Lower lobe of right lung (tissue), 2 donors: ENCODE results near the gene WDFY4. TPM values are rescaled to one million over a fixed set of nuclear protein-coding genes. Genes with fewer than 3 reads are reported as not detected.

ENCODE experiments used
- ATAC-seq, 2 donors: fragments of 200-7000 bp; cut with Tn5 transposase; one replicate each; pipeline ENCODE4 v1.9.1; 2020 to 2022; ENCODE audit warnings: mild to moderate bottlenecking in 2 of 2, moderate library complexity in 2 of 2
- DNase-seq: peaks from one replicate; pipeline ENCODE4 v3.0.0-alpha.2; 2020
- H3K27ac ChIP-seq: fragments of 200-600 bp; one replicate; pipeline ENCODE4 v1.8.0; 2022
- H3K27me3 ChIP-seq: fragments of 200-600 bp; one replicate; pipeline ENCODE4 v1.8.0; 2022; ENCODE audit warnings: low read depth
- H3K36me3 ChIP-seq: fragments of 200-600 bp; one replicate; pipeline ENCODE4 v1.8.0; 2022; ENCODE audit warnings: mild to moderate bottlenecking
- H3K4me1 ChIP-seq: fragments of 200-600 bp; one replicate; pipeline ENCODE4 v1.8.0; 2022
- H3K4me3 ChIP-seq: fragments of 200-600 bp; one replicate; pipeline ENCODE4 v1.8.0; 2022; ENCODE audit warnings: mild to moderate bottlenecking
- H3K9me3 ChIP-seq: fragments of 200-600 bp; one replicate; pipeline ENCODE4 v1.8.0; 2022
- CTCF ChIP-seq: fragments of 200-600 bp; IDR thresholded peaks from one replicate; pipeline ENCODE4 v1.8.0; 2022; ENCODE audit warnings: antibody characterized with exemption, mild to moderate bottlenecking
- intact Hi-C: fragments of 100-400 bp; cut with DNase I; formaldehyde crosslinking; loops from one replicate; pipeline ENCODE4 v1.11.0; 2022
- total RNA-seq: library from RNA; stranded (reverse); fragmentation: NEBNext Ultra II Directional; extraction: Animal tissue kit (Norgen Biotek cat#: 25700); gene quantifications from one replicate; pipeline ENCODE4 v1.2.1, GENCODE V29; 2021
- donor health status: DM: no; HTN: yes; CAD: no; lungs with severe emphysema.

Gene WDFY4
- total RNA-seq, 1 donor from 2014 or later, result 44.4 TPM

GRCh38 chr10:48694371-48695030 is 9.8 kb downstream of the WDFY4 start:
- H3K27me3 ChIP-seq, result no peaks in the 10 kb centered on the region
- H3K36me3 ChIP-seq, result no peaks in the 10 kb centered on the region
- H3K27ac ChIP-seq, result no peak overlapping the region
- no peaks in the 10 kb centered on the region for H3K4me1 ChIP-seq
- H3K9me3 ChIP-seq, result no peaks in the 10 kb centered on the region
- ATAC-seq (no peak), DNase-seq (no peak)
- intact Hi-C loops, result no loop called here
- no peak for TF ChIP-seq CTCF
- H3K4me3 ChIP-seq, result no peak overlapping the region

- ATAC-seq (no peak), DNase-seq (no peak)
- H3K27ac ChIP-seq, result no peak overlapping the region
- no peaks in the 10 kb centered on the region for H3K27me3 ChIP-seq
- no peak for TF ChIP-seq CTCF
- no peaks in the 10 kb centered on the region for H3K9me3 ChIP-seq
- no peak overlapping the region for H3K4me3 ChIP-seq
- no peaks in the 10 kb centered on the region for H3K4me1 ChIP-seq
- intact Hi-C loops, result no loop called here
- H3K36me3 ChIP-seq, result no peaks in the 10 kb centered on the region
These were observed 11.2 kb downstream of the WDFY4 start for GRCh38 chr10:48695636-48696534.

GRCh38 chr10:48696535-48696873 is 11.8 kb downstream of the WDFY4 start:
- no peak for DNase-seq
- H3K9me3 ChIP-seq, result no peaks in the 10 kb centered on the region
- H3K4me1 ChIP-seq, result peaks cover under 1% of the 10 kb centered on the region
- H3K27me3 ChIP-seq, result no peaks in the 10 kb centered on the region
- no peak overlapping the region for H3K4me3 ChIP-seq
- TF ChIP-seq CTCF, result no peak
- no peaks in the 10 kb centered on the region for H3K36me3 ChIP-seq
- intact Hi-C loops, result no loop called here
- H3K27ac ChIP-seq, result no peak overlapping the region
- ATAC-seq, result no peak

GRCh38 chr10:48697091-48697490 is 12.4 kb downstream of the WDFY4 start:
- intact Hi-C loops, result no loop called here
- Histone ChIP-seq H3K27ac (no peak overlapping the region), H3K27me3 (no peaks in the 10 kb centered on the region), H3K4me1 (peaks cover 6% of the 10 kb centered on the region), H3K4me3 (no peak overlapping the region), H3K36me3 (no peaks in the 10 kb centered on the region), H3K9me3 (no peaks in the 10 kb centered on the region)
- ATAC-seq (no peak), DNase-seq (no peak)
- TF ChIP-seq CTCF, result no peak

GRCh38 chr10:48697821-48698764 is 13.4 kb downstream of the WDFY4 start:
- TF ChIP-seq CTCF, result no peak
- Histone ChIP-seq H3K27me3 (no peaks in the 10 kb centered on the region), H3K4me3 (no peak overlapping the region), H3K9me3 (no peaks in the 10 kb centered on the region), H3K4me1 (peaks cover 15% of the 10 kb centered on the region), H3K36me3 (no peaks in the 10 kb centered on the region), H3K27ac (no peak overlapping the region)
- ATAC-seq (no peak), DNase-seq (no peak)
- intact Hi-C loops, result no loop called here
